Fibroblast of pulmonary artery (primary cell): Measurements from ENCODE around the gene ARNT2.

Source experiments
- DNase-seq: peaks from one replicate; pipeline ENCODE4 v3.0.0-alpha.2; 2010; ENCODE audit warnings: low read depth
- H3K4me3 ChIP-seq: replicated peaks from 2 replicates; pipeline ENCODE4 v1.5.1; 2011; ENCODE audit warnings: low read depth, mild to moderate bottlenecking, control low read depth, low read length, moderate library complexity
- TF ChIP-seq, protein P1 (sequence below): IDR thresholded peaks from 2 replicates; pipeline ENCODE4 v1.5.1; 2011; ENCODE audit warnings: mild to moderate bottlenecking, control low read depth, low read length, inconsistent platforms; ENCODE audit errors: missing control alignments

Gene ARNT2

DNA sequence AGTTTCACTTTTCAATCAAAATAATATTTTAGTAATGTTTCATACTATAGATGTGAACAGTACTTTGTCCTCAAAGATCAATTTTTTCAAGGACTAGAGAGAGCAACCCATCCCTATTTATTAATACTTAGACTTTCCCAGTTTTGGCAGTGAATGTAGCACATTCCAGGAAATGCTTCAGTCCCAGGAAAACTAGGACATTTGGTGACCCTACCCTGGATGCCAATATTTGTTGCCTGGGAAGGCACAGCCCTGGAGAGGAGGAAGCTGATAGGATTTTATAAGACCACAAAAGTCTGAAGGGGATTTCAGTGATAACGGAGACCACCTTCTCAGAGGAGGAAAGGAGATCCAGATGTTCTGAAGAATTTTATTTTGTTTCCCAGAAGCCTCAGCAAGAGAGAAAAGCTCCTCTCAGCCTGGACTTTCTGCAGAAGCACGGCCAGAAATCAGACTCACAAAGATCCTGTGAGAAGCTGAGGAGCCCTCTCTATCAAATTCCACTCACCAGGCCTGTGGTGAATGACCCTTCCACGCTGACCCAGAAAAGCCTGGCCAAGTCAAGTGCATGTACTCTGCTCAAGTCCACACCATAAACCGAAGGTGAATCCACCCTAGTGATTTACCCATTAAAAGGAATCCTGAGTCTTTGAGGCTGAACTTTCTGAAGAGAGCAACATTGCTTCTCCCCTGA is 203.3 kb downstream of the ARNT2 start:
- DNase-seq, result no peak
- TF ChIP-seq, protein P1, sequence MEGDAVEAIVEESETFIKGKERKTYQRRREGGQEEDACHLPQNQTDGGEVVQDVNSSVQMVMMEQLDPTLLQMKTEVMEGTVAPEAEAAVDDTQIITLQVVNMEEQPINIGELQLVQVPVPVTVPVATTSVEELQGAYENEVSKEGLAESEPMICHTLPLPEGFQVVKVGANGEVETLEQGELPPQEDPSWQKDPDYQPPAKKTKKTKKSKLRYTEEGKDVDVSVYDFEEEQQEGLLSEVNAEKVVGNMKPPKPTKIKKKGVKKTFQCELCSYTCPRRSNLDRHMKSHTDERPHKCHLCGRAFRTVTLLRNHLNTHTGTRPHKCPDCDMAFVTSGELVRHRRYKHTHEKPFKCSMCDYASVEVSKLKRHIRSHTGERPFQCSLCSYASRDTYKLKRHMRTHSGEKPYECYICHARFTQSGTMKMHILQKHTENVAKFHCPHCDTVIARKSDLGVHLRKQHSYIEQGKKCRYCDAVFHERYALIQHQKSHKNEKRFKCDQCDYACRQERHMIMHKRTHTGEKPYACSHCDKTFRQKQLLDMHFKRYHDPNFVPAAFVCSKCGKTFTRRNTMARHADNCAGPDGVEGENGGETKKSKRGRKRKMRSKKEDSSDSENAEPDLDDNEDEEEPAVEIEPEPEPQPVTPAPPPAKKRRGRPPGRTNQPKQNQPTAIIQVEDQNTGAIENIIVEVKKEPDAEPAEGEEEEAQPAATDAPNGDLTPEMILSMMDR, result no peak
- no peak overlapping the region for H3K4me3 ChIP-seq

DNA sequence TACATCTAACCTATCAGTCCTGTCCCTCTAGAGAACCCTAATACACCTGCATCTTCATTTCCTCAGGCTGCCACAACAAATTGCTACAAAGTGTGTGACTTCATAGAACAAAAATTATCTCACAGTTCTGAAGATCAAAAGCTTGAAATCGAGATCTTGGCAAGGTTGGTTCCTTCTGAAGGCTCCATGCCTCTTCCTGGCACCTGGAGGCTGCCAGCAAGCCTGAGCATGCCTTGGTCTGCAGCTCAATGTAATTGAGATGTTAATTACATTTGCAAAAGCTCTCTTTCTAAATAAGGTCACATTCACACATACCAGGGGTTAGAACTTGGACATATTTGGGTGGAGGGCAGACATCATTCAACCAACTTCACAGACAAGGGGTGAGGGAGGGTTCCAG is 204.5 kb downstream of the ARNT2 start:
- DNase-seq, result no peak
- TF ChIP-seq, protein P1, result no peak
- H3K4me3 ChIP-seq, result no peak overlapping the region

DNA sequence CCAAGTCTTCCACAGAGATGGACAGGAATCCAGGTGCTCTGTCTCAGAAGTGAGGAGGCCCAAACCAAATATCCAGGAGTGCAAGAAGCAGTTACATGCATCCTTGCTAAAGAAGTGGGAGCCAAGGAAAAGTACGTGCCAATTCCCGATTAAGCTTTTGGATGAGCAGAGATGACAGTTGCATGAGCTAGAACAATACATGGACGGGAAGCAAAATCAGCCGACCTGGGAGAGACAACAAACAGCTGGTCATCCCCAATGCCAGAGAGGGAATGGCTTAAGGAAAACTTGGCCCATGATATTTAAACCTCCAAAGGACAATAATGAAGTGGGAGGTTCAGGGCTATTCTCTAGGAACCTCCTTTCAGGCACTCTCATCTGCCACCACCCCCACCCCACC is 204.9 kb downstream of the ARNT2 start:
- DNase-seq, result peak; percentile 85
- no peak overlapping the region for H3K4me3 ChIP-seq
- TF ChIP-seq, protein P1, result no peak

DNA sequence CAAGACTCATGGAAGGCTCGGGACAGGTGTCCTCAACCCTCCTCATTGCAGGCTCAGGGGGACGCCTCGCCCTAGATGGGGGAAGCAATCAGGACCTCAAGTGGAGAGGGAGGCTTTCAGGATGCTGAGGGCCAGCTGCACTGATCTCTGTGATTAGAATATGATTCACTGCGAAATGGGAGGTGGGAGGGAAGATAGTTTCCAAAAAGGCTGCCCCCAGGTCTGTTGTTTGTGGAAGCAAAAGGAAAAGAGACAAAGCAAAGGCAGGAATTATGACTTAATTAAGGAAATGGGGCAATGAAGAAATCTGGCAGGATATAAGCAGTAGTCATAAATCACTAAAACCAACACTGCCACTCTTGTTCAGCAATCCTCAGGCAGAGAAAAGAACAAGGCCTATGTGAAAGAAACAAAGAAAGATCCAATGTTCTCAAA is 205.3 kb downstream of the ARNT2 start:
- TF ChIP-seq, protein P1, result no peak
- no peak overlapping the region for H3K4me3 ChIP-seq
- peak; percentile 88 for DNase-seq

DNA sequence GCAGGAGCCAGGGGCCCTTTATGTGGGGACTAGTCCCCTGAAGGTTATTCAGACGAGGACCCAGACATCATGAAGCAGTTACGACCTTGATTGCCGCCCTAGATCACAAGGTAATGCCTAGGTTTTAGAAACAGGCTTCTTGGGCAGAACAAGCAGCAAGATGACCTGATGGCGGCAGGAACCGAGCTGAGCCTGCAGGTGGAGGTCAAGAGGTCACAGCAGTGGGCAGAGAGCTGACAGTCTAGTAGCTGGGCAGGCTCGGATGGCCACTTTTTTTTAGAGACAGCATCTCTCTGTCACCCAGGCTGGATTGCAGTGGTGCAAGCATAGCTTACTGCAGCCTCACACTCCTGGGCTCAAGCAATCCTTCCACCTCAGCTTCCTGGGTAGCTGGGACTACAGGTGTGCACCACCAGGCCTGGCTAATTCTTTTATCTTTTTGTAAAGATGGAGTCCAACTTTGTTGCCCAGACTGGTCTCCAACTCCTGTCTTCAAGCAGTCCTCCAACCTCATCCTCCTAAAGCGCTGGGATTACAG is 207.4 kb downstream of the ARNT2 start:
- DNase-seq, result no peak
- TF ChIP-seq, protein P1, result no peak

DNA sequence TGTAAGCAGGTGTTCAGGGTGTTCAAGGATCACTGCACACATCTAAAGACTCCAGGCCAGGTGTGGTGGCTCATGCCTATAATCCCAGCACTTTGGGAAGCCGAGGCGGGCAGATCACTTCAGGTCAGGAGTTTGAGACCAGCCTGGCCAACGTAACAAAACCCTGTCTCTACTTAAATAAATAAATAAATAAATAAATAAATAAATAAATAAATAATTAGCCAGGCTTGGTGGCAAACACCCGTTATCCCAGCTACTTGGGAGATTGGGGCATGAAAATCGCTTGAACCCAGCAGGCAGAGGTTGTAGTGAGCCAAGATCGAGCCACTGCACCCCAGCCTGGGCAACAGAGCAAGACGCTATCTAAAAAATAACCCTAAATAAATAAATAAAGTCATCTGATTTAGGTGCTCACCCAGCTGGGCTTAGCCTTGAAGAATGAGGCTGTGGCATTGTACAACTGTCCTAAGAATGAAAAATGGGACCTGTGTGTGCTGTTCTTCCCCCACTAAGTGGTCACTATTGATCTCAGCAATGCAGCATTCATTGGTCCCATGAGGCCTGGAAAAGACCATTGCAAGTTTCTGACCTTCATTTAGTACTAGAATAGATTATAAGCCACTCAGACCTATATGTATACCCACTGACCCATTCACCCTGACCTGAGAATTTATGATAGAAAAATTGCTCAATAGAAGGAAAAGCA is 208.1 kb downstream of the ARNT2 start:
- TF ChIP-seq, protein P1, result no peak
- no peak for DNase-seq
- no peak overlapping the region for H3K4me3 ChIP-seq

More for the DNA sequence above, 207.4 kb downstream of the ARNT2 start:
- H3K4me3 ChIP-seq, result no peak overlapping the region
